ENCODE measurements around the gene ALDH3A2.

DNA sequence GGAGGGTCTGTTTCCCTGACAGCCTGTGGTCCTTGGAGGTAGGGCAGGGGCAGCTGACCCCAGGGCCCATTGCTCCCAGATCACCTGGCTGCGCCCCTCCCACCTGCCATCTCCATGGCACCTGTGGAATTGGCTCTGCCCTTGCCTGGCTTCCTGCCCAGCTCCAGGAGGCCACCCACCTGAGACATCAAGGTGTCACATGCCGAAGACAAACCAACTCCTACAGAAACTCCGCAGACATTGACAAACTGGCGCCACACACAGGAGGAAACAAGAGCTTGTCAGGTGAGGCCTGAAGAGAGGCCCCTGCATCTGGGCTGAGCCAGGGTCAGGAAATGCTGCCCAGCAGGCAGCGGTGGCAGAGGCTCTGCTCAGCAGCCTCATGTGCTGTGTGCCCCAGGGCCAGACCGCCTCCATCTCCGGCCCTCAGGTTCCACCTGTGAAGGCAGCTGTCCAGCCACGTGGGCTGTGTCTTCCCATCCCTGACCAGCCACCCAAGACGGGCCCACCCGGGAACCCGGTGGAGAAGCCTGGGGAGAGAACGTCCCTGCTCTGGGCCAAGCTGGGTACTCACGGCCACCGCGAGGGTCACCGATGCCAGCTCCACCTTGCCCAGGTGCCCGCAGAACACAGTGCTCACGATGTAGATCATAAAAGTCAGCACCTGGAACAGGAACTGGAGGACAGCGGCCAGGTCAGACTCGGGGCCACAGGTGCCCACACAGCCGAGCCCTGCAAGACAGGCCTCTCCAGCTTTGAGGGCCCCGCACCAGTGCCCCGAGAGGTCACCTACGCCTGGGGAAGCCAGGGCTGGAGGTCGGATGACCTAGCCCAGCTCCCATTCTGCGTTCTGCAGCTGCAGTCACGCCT, 66.2 kb downstream of the ALDH3A2 start:
- TF ChIP-seq EZH2 (IDR thresholded peaks at IDR 0.05; ENCODE audit: borderline replicate concordance) (no peak), EZH2phosphoT487 (IDR thresholded peaks at IDR 0.05; ENCODE audit: low read depth, severe bottlenecking, unreplicated experiment) (no peak)
- TF ChIP-seq, protein P1, sequence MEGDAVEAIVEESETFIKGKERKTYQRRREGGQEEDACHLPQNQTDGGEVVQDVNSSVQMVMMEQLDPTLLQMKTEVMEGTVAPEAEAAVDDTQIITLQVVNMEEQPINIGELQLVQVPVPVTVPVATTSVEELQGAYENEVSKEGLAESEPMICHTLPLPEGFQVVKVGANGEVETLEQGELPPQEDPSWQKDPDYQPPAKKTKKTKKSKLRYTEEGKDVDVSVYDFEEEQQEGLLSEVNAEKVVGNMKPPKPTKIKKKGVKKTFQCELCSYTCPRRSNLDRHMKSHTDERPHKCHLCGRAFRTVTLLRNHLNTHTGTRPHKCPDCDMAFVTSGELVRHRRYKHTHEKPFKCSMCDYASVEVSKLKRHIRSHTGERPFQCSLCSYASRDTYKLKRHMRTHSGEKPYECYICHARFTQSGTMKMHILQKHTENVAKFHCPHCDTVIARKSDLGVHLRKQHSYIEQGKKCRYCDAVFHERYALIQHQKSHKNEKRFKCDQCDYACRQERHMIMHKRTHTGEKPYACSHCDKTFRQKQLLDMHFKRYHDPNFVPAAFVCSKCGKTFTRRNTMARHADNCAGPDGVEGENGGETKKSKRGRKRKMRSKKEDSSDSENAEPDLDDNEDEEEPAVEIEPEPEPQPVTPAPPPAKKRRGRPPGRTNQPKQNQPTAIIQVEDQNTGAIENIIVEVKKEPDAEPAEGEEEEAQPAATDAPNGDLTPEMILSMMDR (IDR thresholded peaks at IDR 0.05; ENCODE audit: poor library complexity): no peak

Measured in hepatocyte (in vitro differentiated cells).